GM18505 (cell line): Measurements from ENCODE around the gene TAF1D.

ENCODE experiments used
- ATAC-seq: cut with Tn5 transposase; IDR thresholded peaks from one replicate; pipeline ENCODE4 v1.9.1; 2021; ENCODE audit not compliant: unreplicated experiment
- POLR2A ChIP-seq: IDR thresholded peaks from 4 replicates; pipeline ENCODE4 v1.6.1; 2011; ENCODE audit warnings: borderline replicate concordance; ENCODE audit not compliant: insufficient read depth, insufficient read length; ENCODE audit errors: extremely low read depth

TAF1D gene

DNA sequence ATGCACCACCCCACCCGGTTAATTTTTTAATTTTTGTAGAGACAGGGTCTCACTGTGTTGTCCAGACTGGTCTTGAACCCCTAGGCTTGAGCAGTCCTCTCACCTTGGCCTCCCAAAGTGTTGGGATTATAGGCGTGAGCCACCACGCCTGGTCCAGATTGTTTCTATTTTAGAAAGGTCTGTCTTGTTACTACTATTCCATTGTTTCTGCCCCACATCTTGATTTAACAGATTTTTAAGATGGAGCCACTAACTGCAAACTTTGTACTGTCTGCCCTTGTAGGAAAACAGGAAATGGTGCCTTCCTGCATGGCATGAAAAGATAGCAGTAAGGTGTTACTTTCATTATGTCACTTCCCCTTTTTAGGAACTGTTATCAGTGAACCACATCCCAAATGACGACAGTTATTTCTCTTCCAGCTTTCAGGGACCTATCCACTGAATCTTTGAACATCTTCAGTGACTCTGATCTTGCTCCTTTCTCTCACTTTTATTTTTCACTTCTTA, 23.2 kb downstream of the TAF1D start:
- peak; percentile 78 for ATAC-seq
- no peak for TF ChIP-seq POLR2A

DNA sequence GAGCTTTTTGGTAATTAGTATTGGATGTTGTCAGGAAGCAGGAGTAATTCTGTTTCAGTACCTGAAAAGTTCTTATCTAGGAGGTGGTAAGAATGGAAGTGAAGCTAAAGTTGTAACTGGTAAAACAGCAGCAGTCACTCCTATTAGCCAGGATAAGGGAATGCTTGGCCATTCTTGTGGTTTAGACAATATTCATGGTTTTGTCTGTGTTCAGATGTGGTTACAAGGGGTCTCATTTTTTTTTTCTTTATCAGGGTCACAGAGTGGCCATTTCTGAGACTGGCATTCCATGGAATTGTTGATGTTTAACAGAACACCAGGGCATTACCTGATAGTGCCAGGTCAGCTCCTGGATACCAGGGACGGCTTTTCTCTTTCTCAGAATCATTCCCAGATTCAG, 23.8 kb downstream of the TAF1D start:
- no peak for TF ChIP-seq POLR2A

DNA sequence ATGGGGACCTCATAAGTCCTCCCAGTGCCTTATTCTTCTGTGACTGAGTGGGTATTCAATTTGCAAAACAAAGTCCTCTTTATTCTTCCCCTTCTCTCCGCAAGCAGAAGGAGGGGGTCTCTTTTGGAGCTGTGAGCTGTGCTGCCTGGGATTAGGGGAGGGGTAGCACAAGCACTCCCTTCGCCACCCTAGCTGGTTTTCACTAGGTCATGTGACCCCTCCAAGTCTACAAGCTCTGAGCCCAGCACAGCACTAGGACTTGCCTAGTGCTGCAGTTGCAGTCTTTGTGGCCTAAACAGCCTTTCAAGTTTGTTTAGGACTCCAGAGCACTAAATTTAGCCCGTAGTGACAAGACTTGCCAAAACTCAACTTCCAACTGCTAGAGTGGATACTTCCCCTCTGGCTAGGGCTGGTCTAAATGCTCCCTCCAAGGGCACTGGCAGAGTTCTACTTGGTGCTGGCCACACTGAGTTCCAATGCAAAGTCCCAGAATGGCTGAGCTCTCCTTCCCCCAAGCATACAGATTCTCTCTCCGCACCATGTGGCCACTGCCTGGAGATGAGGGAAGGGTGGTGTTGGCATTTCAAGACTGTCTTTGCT, 25.4 kb downstream of the TAF1D start:
- no peak for TF ChIP-seq POLR2A
- no peak for ATAC-seq

More for the DNA sequence above, 23.8 kb downstream of the TAF1D start:
- no peak for ATAC-seq

DNA sequence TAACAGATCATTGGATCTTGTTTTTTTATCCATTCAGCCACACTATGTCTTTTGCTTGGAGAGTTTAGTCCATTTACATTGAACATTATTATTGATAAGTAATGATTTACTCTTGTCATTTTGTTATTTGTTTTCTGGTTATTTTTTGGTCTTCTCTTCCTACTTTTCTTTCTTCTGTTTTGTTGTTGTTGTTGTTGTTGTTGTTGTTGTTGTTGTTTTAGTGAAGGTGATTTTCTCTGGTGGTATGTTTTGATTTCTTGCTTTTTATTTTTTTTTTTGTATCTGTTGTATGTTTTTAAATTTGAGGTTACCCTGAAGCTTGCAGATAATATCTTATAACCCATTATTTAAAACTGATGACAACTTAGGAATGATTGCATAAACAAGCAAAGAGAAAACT, 28.6 kb downstream of the TAF1D start:
- no peak for TF ChIP-seq POLR2A
- no peak for ATAC-seq

DNA sequence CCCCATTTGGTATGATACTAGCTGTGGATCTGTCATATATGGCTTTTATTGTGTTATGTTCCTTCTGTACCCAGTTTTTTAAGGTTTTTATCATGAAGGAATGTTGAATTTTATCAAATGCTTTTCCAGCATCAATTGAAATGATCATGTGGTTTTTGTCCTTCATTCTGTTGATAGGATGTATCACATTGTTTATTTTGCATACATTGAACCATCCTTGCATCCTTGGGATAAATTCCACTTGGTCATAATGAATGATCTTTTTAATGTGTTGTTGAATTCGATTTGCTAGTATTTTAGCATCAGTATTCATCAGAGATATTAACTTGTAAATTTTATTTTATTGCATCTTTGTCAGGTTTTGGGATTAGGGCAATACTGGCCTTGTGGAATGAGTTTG, 31.1 kb downstream of the TAF1D start:
- no peak for ATAC-seq
- TF ChIP-seq POLR2A: no peak

DNA sequence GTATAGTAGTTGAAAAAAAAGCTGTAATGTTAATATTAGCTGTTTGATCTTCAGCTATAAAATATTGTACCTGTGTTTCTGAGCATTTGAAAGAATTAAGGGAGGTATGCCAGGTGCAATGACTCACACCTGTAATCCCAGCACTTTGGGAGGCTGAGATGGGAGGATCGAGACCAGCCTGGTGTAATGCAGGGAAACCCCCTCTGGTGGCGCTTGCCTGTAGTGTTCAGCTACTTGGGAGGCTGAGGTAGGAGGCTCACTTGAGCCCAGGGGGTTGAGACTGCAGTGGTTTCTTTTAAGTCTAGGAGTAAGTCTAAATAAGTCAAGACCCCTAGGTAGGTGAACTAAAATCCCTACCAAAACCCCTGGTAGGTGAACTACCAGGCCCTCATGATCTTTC, 37.1 kb downstream of the TAF1D start:
- no peak for ATAC-seq
- no peak for TF ChIP-seq POLR2A

DNA sequence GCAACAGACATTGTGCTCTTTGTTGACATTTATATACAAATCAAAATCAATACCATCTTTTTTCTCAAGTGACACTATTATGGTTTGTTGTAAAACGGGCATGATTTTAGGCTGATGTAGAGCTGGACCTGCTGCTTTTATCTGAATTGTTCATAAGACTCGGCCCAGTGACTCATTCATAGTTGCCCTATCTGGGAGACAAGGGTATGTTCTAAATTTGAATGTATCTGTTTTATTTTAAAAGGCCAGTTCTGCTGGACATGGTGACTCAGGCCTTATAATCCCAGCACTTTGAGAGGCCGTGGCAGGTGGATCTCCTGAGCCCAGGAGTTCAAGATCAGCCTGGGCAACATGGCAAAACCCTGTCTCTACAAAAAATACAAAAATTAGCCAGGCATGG, 40.5 kb downstream of the TAF1D start:
- no peak for ATAC-seq
- no peak for TF ChIP-seq POLR2A

DNA sequence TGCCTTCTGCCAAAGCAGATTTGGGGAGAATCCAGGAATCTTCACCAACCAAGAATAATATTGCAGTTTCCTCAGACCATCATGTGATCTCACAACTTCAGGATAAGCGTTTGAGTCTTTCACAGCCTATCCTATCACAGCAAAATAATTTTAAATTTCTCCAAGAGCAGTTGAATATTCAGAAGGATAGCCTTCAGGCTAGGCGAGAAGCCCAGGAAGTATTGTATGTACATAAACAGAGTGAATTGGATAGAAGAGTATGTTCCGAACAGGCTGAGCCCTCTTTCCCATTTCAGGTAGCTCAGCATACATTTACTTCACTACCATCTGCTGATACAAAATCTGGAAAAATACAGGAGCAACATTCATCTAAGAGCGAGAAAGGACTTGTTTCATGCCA, 43.7 kb downstream of the TAF1D start:
- no peak for TF ChIP-seq POLR2A
- no peak for ATAC-seq

DNA sequence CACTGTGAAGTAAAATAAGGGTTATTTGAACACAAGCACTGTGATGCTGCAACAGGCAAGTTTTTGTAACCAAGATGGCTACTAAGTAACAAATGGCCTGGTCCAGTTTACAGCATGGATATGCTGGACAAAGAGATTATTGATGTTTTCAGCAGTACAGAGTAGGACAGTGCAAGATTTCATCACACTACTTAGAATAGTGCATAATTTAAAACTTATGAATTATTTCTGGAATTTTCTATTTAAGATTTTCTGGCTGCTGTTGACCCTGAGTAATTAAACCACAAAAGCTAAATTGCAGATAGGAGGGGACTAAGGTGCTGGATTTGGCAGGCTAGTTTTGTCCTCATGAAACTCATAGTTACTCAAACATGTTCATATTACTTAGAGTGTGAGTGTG, 46.7 kb downstream of the TAF1D start:
- no peak for TF ChIP-seq POLR2A
- no peak for ATAC-seq

DNA sequence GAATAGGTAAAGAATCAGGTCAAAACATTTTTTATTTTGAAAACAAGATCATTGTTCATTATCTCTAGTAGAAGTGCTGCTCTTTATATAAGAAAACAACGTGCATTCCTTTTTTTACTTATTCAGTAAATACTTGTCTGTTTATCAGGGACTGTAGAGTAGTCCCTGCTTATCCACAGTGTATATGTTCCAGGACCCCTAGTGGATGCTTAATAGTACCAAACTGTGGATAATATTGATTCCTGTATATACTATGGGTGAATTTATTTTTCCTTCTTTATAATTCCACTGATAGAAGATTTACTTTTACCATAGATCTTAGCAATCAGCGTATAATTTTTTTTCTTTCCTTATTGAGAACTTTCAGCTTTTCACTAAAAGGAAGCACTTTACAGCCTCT, 47.2 kb downstream of the TAF1D start:
- TF ChIP-seq POLR2A: no peak
- no peak for ATAC-seq

DNA sequence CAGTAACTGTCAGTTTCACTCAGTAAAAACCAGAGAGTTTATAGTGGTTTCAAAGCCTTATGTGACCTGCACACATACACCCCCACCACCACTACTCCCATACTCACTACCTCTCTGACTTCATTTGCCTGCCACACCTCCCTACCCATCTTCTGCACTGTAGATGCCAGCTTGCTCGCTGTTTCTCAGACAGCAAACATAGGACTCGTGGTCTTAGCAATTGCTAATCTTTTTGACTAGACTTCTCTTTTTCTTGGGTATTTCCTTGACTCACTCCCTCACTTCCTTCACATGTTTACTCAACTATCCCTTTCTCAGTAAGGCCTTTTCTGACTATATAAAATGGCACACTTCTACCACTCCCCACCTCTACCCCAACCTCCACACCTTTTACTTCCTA, 52.1 kb downstream of the TAF1D start:
- TF ChIP-seq POLR2A: no peak
- peak; percentile 82 for ATAC-seq

DNA sequence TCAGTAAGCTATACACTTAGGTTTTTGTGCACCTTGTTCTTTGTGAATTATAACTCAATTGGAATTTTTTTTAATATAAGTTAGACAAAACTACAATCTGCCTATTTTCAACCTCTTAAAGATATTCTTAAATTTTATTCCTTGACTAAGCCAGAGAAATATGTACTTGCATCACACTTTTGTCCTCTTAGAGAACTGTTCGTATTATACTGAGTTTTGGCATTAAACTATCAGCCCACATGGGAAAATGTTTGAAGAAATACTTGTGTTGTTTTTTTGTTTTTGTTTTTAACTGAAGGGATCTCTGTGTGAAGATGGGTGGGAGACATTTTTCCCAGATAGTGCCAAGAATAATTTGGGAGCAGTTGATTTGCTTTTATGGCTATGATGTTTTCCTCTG, 54.5 kb downstream of the TAF1D start:
- TF ChIP-seq POLR2A: no peak
- ATAC-seq: no peak

DNA sequence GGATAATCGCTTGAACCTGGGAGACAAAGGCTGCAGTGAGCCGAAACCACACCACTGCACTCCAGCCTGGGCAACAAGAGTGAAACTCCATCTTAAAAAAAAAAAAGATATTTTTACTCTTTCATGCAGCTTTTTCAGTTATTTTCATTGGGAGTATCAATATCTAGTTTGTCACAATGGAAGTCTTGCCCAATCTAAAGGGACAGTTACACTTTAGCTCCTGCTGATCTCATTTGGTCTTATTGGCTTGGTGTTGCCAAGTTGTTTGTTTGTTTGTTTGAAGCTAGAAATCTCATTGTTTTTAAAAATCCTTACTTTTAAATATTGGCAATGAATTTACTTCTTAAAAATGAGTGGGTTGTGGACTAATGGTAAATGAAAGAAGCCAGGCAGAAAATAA, 55.1 kb downstream of the TAF1D start:
- no peak for ATAC-seq
- no peak for TF ChIP-seq POLR2A
